Calu3 (cell line): ENCODE measurements around the gene LIG1. TPM values are rescaled to one million over a fixed set of nuclear protein-coding genes. Genes with fewer than 3 reads are reported as not detected.
A peak's percentile ranks its signal among the peaks of the same experiment; 100 is the strongest.

ENCODE experiments used
- BruUV-seq: library from RNA; stranded (reverse); fragments of 400-500 nt; replicated peaks from 2 replicates; lab custom pipeline; 2021; lab: Mats Ljungman, UMichigan
- CTCF ChIA-PET: fragments of 300-600 bp; sonication (Branson Sonifier 250); formaldehyde crosslinking; loops from one replicate; lab custom pipeline; 2022; ENCODE audit warnings: antibody characterized with exemption; lab: Charles Lee
- DNase-seq: peaks from one replicate; pipeline ENCODE4 v3.0.0; 2022
- H3K27ac Mint-ChIP-seq: one replicate; pipeline ENCODE4 v1.8.0; 2022; ENCODE audit warnings: mixed read lengths; ENCODE audit not compliant: unreplicated experiment
- H3K27me3 Mint-ChIP-seq: one replicate; pipeline ENCODE4 v1.8.0; 2022; ENCODE audit warnings: mixed read lengths; ENCODE audit not compliant: unreplicated experiment
- H3K36me3 Mint-ChIP-seq: one replicate; pipeline ENCODE4 v1.8.0; 2022; ENCODE audit warnings: mild to moderate bottlenecking, moderate library complexity, mixed read lengths; ENCODE audit not compliant: insufficient read depth, unreplicated experiment
- H3K4me1 Mint-ChIP-seq: one replicate; pipeline ENCODE4 v1.8.0; 2022; ENCODE audit warnings: mild to moderate bottlenecking, low read depth, mixed read lengths; ENCODE audit not compliant: unreplicated experiment
- H3K4me3 Mint-ChIP-seq: one replicate; pipeline ENCODE4 v1.8.0; 2022; ENCODE audit warnings: mild to moderate bottlenecking, low read depth, moderate library complexity, mixed read lengths; ENCODE audit not compliant: unreplicated experiment
- H3K9me3 Mint-ChIP-seq: one replicate; pipeline ENCODE4 v1.8.0; 2022; ENCODE audit warnings: low read depth, mixed read lengths; ENCODE audit not compliant: unreplicated experiment
- CTCF ChIP-seq: fragments of 200-600 bp; IDR thresholded peaks from one replicate; pipeline ENCODE4 v1.8.0; 2022; ENCODE audit warnings: antibody characterized with exemption; ENCODE audit not compliant: unreplicated experiment
- intact Hi-C: fragments of 100-400 bp; cut with micrococcal nuclease; formaldehyde crosslinking; loops from one replicate; pipeline ENCODE4 v1.10.0; 2022; ENCODE audit not compliant: unreplicated experiment
- total RNA-seq: library from RNA; stranded (reverse); gene quantifications from 2 replicates; pipeline ENCODE4 v1.2.3, GENCODE V29; 2022

LIG1 gene
- total RNA-seq, 1 experiment from 2014 or later = 99.3 TPM

- intact Hi-C loops = no loop called here
- Mint-ChIP-seq H3K4me1 (peaks cover 11% of the 10 kb centered on the region), H3K36me3 (peaks cover 37% of the 10 kb centered on the region), H3K27me3 (no peaks in the 10 kb centered on the region), H3K4me3 (peak overlapping the region; percentile 97), H3K9me3 (no peaks in the 10 kb centered on the region), H3K27ac (peak overlapping the region; percentile 31)
- no peak for TF ChIP-seq CTCF
- CTCF ChIA-PET = interaction anchor here (0.5 to 0.6 kb wide), 2 partner anchors 42 to 438 kb away, joined by 3 to 4 read pairs; no protein-coding TSS in a partner anchor
- DNase-seq = no peak
- no TSS peak for BruUV-seq
Observed at GRCh38 chr19:48170817-48171347, 738 bp upstream of the LIG1 start.

- Mint-ChIP-seq H3K27me3 (no peaks in the 10 kb centered on the region), H3K9me3 (no peaks in the 10 kb centered on the region), H3K4me3 (peak overlapping the region; percentile 97), H3K36me3 (peaks cover 38% of the 10 kb centered on the region), H3K4me1 (peaks cover 11% of the 10 kb centered on the region), H3K27ac (peak overlapping the region; percentile 31)
- no peak for TF ChIP-seq CTCF
- CTCF ChIA-PET = interaction anchor here (0.6 to 1.3 kb wide), 17 partner anchors 15 to 1861 kb away, joined by 3 to 11 read pairs (median 4); partner anchors contain the start of gene CARD8
- intact Hi-C loops = no loop called here
- BruUV-seq = no TSS peak
- DNase-seq = peak; percentile 95
Observed at GRCh38 chr19:48169578-48169938, 586 bp downstream of the LIG1 start.

GRCh38 chr19:48168689-48169088 lies 1.5 kb downstream of the LIG1 start:
- Mint-ChIP-seq H3K36me3 (peaks cover 39% of the 10 kb centered on the region), H3K4me3 (peak overlapping the region; percentile 97), H3K4me1 (peaks cover 11% of the 10 kb centered on the region), H3K9me3 (no peaks in the 10 kb centered on the region), H3K27me3 (no peaks in the 10 kb centered on the region), H3K27ac (no peak overlapping the region)
- TF ChIP-seq CTCF = no peak
- intact Hi-C loops = no loop called here
- CTCF ChIA-PET = interaction anchor here (1.3 kb wide), 1 partner anchor 91 kb away, joined by 5 read pairs; no protein-coding TSS in a partner anchor
- no peak for DNase-seq
- BruUV-seq = no TSS peak

- no peaks in the 10 kb centered on the region for H3K9me3 Mint-ChIP-seq
- H3K4me1 Mint-ChIP-seq = no peaks in the 10 kb centered on the region
- no peak overlapping the region for H3K27ac Mint-ChIP-seq
- no peaks in the 10 kb centered on the region for H3K27me3 Mint-ChIP-seq
- TF ChIP-seq CTCF = no peak
- no peak for DNase-seq
- peaks cover 11% of the 10 kb centered on the region for H3K36me3 Mint-ChIP-seq
- CTCF ChIA-PET = interaction anchor here (0.5 kb wide), 1 partner anchor 1732 kb away, joined by 10 read pairs; no protein-coding TSS in a partner anchor
- BruUV-seq = no TSS peak
- no peak overlapping the region for H3K4me3 Mint-ChIP-seq
- intact Hi-C loops = no loop called here
Observed at GRCh38 chr19:48158210-48158790, 11.8 kb downstream of the LIG1 start.
